ENCODE results near the gene AJAP1.

DNA sequence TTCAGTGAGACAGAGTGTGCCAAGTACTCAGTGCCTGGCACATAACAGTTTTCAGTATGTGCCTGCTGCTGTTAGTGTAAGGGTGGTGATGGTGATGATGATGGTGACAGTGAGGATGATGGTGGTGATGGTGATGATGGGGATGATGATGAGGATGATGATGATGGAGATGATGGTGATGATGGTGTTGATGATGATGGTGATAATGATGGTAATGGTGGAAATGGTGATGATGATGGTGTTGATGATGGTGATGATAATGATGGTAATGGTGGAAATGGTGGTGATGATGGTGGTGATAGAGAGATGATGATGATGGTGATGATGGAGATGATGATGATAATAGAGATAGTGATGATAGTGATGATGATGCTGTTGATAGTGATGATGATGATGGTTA, 62.0 kb downstream of the AJAP1 start:
- TF ChIP-seq TAF1 (IDR thresholded peaks at IDR 0.05; ENCODE audit: low read depth, low read length) (no peak), POLR2A (IDR thresholded peaks at IDR 0.05; ENCODE audit: control extremely low read depth in 1 of 2, low read depth in 2 of 2, low read length in 2 of 2) (no peak), EP300 (IDR thresholded peaks at IDR 0.05; ENCODE audit: borderline replicate concordance in 1 of 2, low read depth in 2 of 2, low read length in 2 of 2) (no peak), ZNF274 (IDR thresholded peaks at IDR 0.05; ENCODE audit: borderline replicate concordance, extremely low read depth, low read length) (no peak), CTCF (IDR thresholded peaks at IDR 0.05; ENCODE audit: control extremely low read depth in 1 of 3, insufficient read depth in 1 of 3, low read depth in 1 of 3, low read length in 3 of 3) (no peak), TCF12 (IDR thresholded peaks at IDR 0.05; ENCODE audit: low read depth, low read length) (no peak), GABPA (IDR thresholded peaks at IDR 0.05; ENCODE audit: borderline replicate concordance, insufficient read depth, low read length) (no peak), SIX5 (IDR thresholded peaks at IDR 0.05; ENCODE audit: low read depth, low read length) (no peak), EZH2 (IDR thresholded peaks at IDR 0.05; ENCODE audit: low read depth, low read length, severe bottlenecking) (no peak), ATF2 (IDR thresholded peaks at IDR 0.05; ENCODE audit: low read length) (no peak)

All from H1 (cell line).